T-helper 1 cell treated with Interleukin-12 subunit alpha and Interleukin-12 subunit beta and Interleukin-4 antibody, amounts not matched to agents 30 μg/mL and 1 μg/mL, for 36 hours (primary cell): ENCODE measurements around the gene ENKD1.
A peak's percentile ranks its signal among the peaks of the same experiment; 100 is the strongest.
"Not testable (repeated sequence)": the region's sequence is repeated elsewhere in the genome, so short reads cannot be mapped to it uniquely, and the experiment has no call there.

Source experiments
- H3K27ac Mint-ChIP-seq: one replicate; pipeline ENCODE4 v1.8.0; 2021; ENCODE audit warnings: mild to moderate bottlenecking, mixed read lengths
- H3K27me3 Mint-ChIP-seq: one replicate; pipeline ENCODE4 v1.8.0; 2021; ENCODE audit warnings: low read depth, mixed read lengths
- H3K36me3 Mint-ChIP-seq: one replicate; pipeline ENCODE4 v1.8.0; 2021; ENCODE audit warnings: low read depth, mixed read lengths
- H3K4me1 Mint-ChIP-seq: one replicate; pipeline ENCODE4 v1.8.0; 2021; ENCODE audit warnings: low read depth, mixed read lengths
- H3K4me3 Mint-ChIP-seq: one replicate; pipeline ENCODE4 v1.8.0; 2021; ENCODE audit warnings: mild to moderate bottlenecking, moderate library complexity, mixed read lengths
- H3K9me3 Mint-ChIP-seq: one replicate; pipeline ENCODE4 v1.8.0; 2021; ENCODE audit warnings: mixed read lengths

The ENKD1 gene

GRCh38 chr16:67697422-67698185, 31.1 kb upstream of the ENKD1 start:
- H3K27ac Mint-ChIP-seq = no peak overlapping the region
- H3K36me3 Mint-ChIP-seq = peaks cover 9% of the 10 kb centered on the region

GRCh38 chr16:67694611-67695010, 28.1 kb upstream of the ENKD1 start:
- Mint-ChIP-seq H3K27ac (no peak overlapping the region), H3K4me1 (peaks cover 4% of the 10 kb centered on the region), H3K27me3 (no peaks in the 10 kb centered on the region), H3K4me3 (no peak overlapping the region), H3K36me3 (peaks cover 9% of the 10 kb centered on the region), H3K9me3 (no peaks in the 10 kb centered on the region)

More at GRCh38 chr16:67697422-67698185, 31.1 kb upstream of the ENKD1 start:
- no peak overlapping the region for H3K4me3 Mint-ChIP-seq
- H3K9me3 Mint-ChIP-seq = no peaks in the 10 kb centered on the region
- H3K4me1 Mint-ChIP-seq = peaks cover 3% of the 10 kb centered on the region
- no peaks in the 10 kb centered on the region for H3K27me3 Mint-ChIP-seq

GRCh38 chr16:67693517-67694285, 27.2 kb upstream of the ENKD1 start:
- H3K36me3 Mint-ChIP-seq, H3K27ac Mint-ChIP-seq, H3K27me3 Mint-ChIP-seq, H3K4me1 Mint-ChIP-seq, H3K4me3 Mint-ChIP-seq, H3K9me3 Mint-ChIP-seq: not testable (repeated sequence)

GRCh38 chr16:67685388-67686112, 19.0 kb upstream of the ENKD1 start:
- H3K27ac Mint-ChIP-seq = peak overlapping the region; percentile 29

GRCh38 chr16:67683767-67684166, 17.2 kb upstream of the ENKD1 start:
- Mint-ChIP-seq H3K36me3 (peaks cover 5% of the 10 kb centered on the region), H3K27me3 (no peaks in the 10 kb centered on the region), H3K9me3 (no peaks in the 10 kb centered on the region), H3K4me3 (no peak overlapping the region), H3K27ac (no peak overlapping the region), H3K4me1 (peaks cover 7% of the 10 kb centered on the region)

More at GRCh38 chr16:67685388-67686112, 19.0 kb upstream of the ENKD1 start:
- Mint-ChIP-seq H3K36me3 (peaks cover 5% of the 10 kb centered on the region), H3K4me1 (peaks cover 7% of the 10 kb centered on the region), H3K4me3 (no peak overlapping the region), H3K9me3 (no peaks in the 10 kb centered on the region), H3K27me3 (no peaks in the 10 kb centered on the region)

GRCh38 chr16:67679935-67680897, 13.7 kb upstream of the ENKD1 start:
- Mint-ChIP-seq H3K36me3 (peaks cover 5% of the 10 kb centered on the region), H3K4me3 (no peak overlapping the region), H3K27ac (no peak overlapping the region), H3K4me1 (peaks cover 3% of the 10 kb centered on the region), H3K27me3 (no peaks in the 10 kb centered on the region), H3K9me3 (no peaks in the 10 kb centered on the region)

- Mint-ChIP-seq H3K27me3 (no peaks in the 10 kb centered on the region), H3K4me1 (no peaks in the 10 kb centered on the region), H3K36me3 (peaks cover 2% of the 10 kb centered on the region), H3K4me3 (no peak overlapping the region), H3K27ac (no peak overlapping the region), H3K9me3 (no peaks in the 10 kb centered on the region)
These were observed 11.9 kb upstream of the ENKD1 start for GRCh38 chr16:67678354-67679023.

- Mint-ChIP-seq H3K27me3 (no peaks in the 10 kb centered on the region), H3K27ac (no peak overlapping the region), H3K9me3 (no peaks in the 10 kb centered on the region), H3K4me1 (peaks cover 1% of the 10 kb centered on the region), H3K36me3 (no peaks in the 10 kb centered on the region), H3K4me3 (no peak overlapping the region)
These were observed 11.2 kb upstream of the ENKD1 start for GRCh38 chr16:67677712-67678111.

- Mint-ChIP-seq H3K27ac (no peak overlapping the region), H3K27me3 (no peaks in the 10 kb centered on the region), H3K36me3 (no peaks in the 10 kb centered on the region), H3K9me3 (no peaks in the 10 kb centered on the region), H3K4me3 (no peak overlapping the region), H3K4me1 (peaks cover 4% of the 10 kb centered on the region)
These were observed 10.4 kb upstream of the ENKD1 start for GRCh38 chr16:67676939-67677338.

- no peaks in the 10 kb centered on the region for H3K36me3 Mint-ChIP-seq
- no peaks in the 10 kb centered on the region for H3K27me3 Mint-ChIP-seq
- H3K9me3 Mint-ChIP-seq = no peaks in the 10 kb centered on the region
- H3K27ac Mint-ChIP-seq = no peak overlapping the region
- H3K4me3 Mint-ChIP-seq = no peak overlapping the region
- peaks cover 4% of the 10 kb centered on the region for H3K4me1 Mint-ChIP-seq
These were observed 10.0 kb upstream of the ENKD1 start for GRCh38 chr16:67676516-67676915.

GRCh38 chr16:67675999-67676398, 9.4 kb upstream of the ENKD1 start:
- Mint-ChIP-seq H3K9me3 (no peaks in the 10 kb centered on the region), H3K27me3 (no peaks in the 10 kb centered on the region), H3K4me3 (no peak overlapping the region), H3K36me3 (no peaks in the 10 kb centered on the region), H3K27ac (no peak overlapping the region), H3K4me1 (peaks cover 4% of the 10 kb centered on the region)

- H3K9me3 Mint-ChIP-seq = no peaks in the 10 kb centered on the region
- peaks cover 4% of the 10 kb centered on the region for H3K4me1 Mint-ChIP-seq
- no peak overlapping the region for H3K4me3 Mint-ChIP-seq
These were observed 9.0 kb upstream of the ENKD1 start for GRCh38 chr16:67675579-67675935.

GRCh38 chr16:67674851-67675578, 8.5 kb upstream of the ENKD1 start:
- no peak overlapping the region for H3K4me3 Mint-ChIP-seq
- H3K4me1 Mint-ChIP-seq = peaks cover 4% of the 10 kb centered on the region
- H3K27ac Mint-ChIP-seq = no peak overlapping the region

More at GRCh38 chr16:67675579-67675935, 9.0 kb upstream of the ENKD1 start:
- no peaks in the 10 kb centered on the region for H3K36me3 Mint-ChIP-seq
- no peak overlapping the region for H3K27ac Mint-ChIP-seq
- no peaks in the 10 kb centered on the region for H3K27me3 Mint-ChIP-seq

More at GRCh38 chr16:67674851-67675578, 8.5 kb upstream of the ENKD1 start:
- Mint-ChIP-seq H3K27me3 (no peaks in the 10 kb centered on the region), H3K36me3 (no peaks in the 10 kb centered on the region), H3K9me3 (no peaks in the 10 kb centered on the region)
